Nephron (organoid): ENCODE measurements around the gene PNP.

Source experiments
- H3K27ac Mint-ChIP-seq, 3 experiments: 2 replicates each; pipeline ENCODE4 v1.8.0; 2020; ENCODE audit warnings: mixed read lengths in 3 of 3, mild to moderate bottlenecking in 2 of 3, moderate library complexity in 1 of 3
- H3K27me3 Mint-ChIP-seq: 2 replicates; pipeline ENCODE4 v1.8.0; 2021; ENCODE audit warnings: low read depth, mild to moderate bottlenecking, moderate library complexity, mixed read lengths
- H3K36me3 Mint-ChIP-seq: 2 replicates; pipeline ENCODE4 v1.8.0; 2020; ENCODE audit warnings: low read depth, mixed read lengths
- H3K4me1 Mint-ChIP-seq: 2 replicates; pipeline ENCODE4 v1.8.0; 2020; ENCODE audit warnings: mixed read lengths
- H3K4me3 Mint-ChIP-seq, 3 experiments: 2 replicates each; pipeline ENCODE4 v1.8.0; 2020; ENCODE audit warnings: mild to moderate bottlenecking in 3 of 3, mixed read lengths in 3 of 3, moderate library complexity in 2 of 3
- H3K9me3 Mint-ChIP-seq: 2 replicates; pipeline ENCODE4 v1.8.0; 2020; ENCODE audit warnings: mixed read lengths
- TF ChIP-seq, protein P1 (sequence below), 3 experiments: fragments of 200-600 bp; sonication (generic); IDR thresholded peaks; one replicate each; pipeline ENCODE4 v1.5.0; 2021; ENCODE audit warnings: antibody characterized with exemption in 3 of 3; ENCODE audit not compliant: unreplicated experiment in 3 of 3

PNP gene

DNA sequence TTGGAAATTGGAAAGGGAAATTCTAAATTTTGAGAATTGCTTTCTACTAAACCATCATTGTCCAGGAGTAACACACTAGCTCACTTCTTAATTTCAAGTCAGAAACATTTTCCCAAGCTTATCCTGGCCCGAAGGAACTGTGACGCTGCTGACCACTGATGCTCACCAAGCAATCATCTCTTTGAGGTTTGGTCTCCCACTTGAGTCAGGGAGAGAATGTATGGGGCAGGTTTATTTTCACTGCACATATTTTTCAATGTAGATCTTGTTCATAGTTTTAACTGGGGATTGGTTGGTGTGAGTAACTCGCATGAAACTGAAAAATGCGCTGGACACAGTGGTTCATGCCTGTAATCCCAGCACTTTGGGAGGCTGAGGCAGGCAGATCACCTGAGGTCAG lies 23.3 kb downstream of the PNP start:
- H3K4me3 Mint-ChIP-seq, result no peak overlapping the region
- peaks cover 5% of the 10 kb centered on the region for H3K4me1 Mint-ChIP-seq
- H3K9me3 Mint-ChIP-seq, result no peaks in the 10 kb centered on the region
- H3K27ac Mint-ChIP-seq, result no peak overlapping the region
- peaks cover 4% of the 10 kb centered on the region for H3K27me3 Mint-ChIP-seq
- TF ChIP-seq, protein P1, sequence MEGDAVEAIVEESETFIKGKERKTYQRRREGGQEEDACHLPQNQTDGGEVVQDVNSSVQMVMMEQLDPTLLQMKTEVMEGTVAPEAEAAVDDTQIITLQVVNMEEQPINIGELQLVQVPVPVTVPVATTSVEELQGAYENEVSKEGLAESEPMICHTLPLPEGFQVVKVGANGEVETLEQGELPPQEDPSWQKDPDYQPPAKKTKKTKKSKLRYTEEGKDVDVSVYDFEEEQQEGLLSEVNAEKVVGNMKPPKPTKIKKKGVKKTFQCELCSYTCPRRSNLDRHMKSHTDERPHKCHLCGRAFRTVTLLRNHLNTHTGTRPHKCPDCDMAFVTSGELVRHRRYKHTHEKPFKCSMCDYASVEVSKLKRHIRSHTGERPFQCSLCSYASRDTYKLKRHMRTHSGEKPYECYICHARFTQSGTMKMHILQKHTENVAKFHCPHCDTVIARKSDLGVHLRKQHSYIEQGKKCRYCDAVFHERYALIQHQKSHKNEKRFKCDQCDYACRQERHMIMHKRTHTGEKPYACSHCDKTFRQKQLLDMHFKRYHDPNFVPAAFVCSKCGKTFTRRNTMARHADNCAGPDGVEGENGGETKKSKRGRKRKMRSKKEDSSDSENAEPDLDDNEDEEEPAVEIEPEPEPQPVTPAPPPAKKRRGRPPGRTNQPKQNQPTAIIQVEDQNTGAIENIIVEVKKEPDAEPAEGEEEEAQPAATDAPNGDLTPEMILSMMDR (IDR thresholded peaks at IDR 0.05; ENCODE audit: unreplicated experiment in 3 of 3), result no peak
- no peaks in the 10 kb centered on the region for H3K36me3 Mint-ChIP-seq

DNA sequence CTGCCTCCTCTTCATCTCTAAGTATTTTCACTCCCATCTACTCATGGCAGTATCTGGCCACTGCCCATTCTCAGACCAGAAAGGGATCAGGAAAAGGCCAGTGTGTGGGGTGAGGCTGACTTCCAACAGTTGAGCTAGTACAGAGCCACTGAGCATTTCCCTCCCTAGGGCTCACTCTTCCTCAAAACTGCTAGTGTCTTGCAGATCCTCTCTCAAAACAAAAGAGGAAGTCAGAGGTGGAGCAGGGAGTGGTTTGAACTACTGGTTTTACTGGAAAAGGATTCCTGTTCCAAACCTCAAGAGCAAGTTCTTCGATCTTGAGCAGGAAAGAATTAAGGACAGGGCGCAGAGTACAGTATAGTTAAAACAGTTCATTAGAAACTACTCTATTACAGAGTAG lies 24.4 kb downstream of the PNP start:
- H3K4me1 Mint-ChIP-seq, result peaks cover 5% of the 10 kb centered on the region
- no peak overlapping the region for H3K27ac Mint-ChIP-seq
- H3K36me3 Mint-ChIP-seq, result no peaks in the 10 kb centered on the region
- H3K4me3 Mint-ChIP-seq, result no peak overlapping the region
- peaks cover 4% of the 10 kb centered on the region for H3K27me3 Mint-ChIP-seq
- no peaks in the 10 kb centered on the region for H3K9me3 Mint-ChIP-seq
- TF ChIP-seq, protein P1 (IDR thresholded peaks at IDR 0.05; ENCODE audit: unreplicated experiment in 3 of 3), result no peak

DNA sequence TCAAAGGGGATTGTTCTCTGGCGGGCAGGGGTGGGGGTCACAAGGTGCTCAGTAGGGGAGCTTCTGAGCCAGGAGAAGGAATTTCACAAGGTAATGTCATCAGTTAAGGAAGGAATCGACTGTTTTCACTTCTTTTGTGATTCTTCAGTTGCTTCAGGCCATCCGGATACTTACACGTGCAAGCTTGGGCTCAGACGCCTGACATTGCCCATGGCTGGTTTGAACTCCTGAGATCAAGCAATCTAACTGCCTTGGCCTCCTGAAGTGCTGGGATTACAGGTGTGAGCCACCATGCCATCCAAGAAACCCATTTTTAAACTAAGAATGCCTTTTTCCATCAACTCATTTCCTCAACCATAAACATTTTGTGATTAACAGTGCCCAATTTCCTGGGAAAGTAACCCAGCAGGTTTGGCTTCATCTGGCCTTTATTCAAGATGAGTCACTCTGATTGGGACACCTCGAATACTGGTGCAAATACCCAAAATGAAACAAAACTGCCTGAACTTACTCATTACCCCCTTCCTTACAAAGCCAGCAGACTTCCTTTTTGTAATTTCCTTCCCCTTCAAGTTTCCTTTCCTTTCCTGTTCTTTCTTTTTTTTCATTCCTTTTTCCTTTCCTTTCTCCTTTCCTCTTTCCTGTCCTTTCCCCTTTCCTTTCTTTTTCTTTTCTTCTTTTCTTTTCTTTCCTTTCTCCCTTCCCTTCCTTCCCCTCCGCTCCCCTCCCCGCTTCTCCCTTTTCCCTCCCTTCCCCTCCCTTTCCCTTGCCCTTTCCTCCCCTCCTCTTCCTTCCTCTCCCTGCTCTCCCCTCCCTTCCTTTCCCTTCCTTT lies 25.9 kb downstream of the PNP start:
- no peak overlapping the region for H3K4me3 Mint-ChIP-seq
- H3K9me3 Mint-ChIP-seq, result no peaks in the 10 kb centered on the region
- TF ChIP-seq, protein P1 (IDR thresholded peaks at IDR 0.05; ENCODE audit: unreplicated experiment in 3 of 3), result no peak
- no peak overlapping the region for H3K27ac Mint-ChIP-seq
- H3K27me3 Mint-ChIP-seq, result peaks cover 4% of the 10 kb centered on the region
- no peaks in the 10 kb centered on the region for H3K36me3 Mint-ChIP-seq
- no peaks in the 10 kb centered on the region for H3K4me1 Mint-ChIP-seq

DNA sequence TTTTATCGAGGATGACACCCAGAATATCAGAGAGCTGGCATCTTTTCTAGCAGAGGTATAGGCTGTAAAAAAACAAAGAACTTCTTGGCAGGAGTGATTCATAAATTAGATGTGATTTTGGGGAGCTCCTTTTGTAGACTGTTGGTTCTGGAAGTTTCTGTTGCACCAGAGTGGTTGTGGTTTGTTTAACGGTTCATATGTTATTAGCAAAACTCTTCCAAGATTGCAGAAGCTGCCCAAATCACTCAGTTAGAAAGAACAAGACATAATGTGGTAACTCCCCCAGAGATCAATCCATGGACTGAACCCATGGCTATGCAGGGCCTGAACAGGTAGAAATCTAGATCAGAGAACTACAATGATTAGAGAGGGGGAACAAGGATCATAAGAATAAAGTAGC lies 29.4 kb downstream of the PNP start:
- Mint-ChIP-seq H3K4me3 (no peak overlapping the region), H3K27me3 (peaks cover 4% of the 10 kb centered on the region), H3K4me1 (no peaks in the 10 kb centered on the region), H3K9me3 (peaks cover 3% of the 10 kb centered on the region), H3K27ac (no peak overlapping the region), H3K36me3 (no peaks in the 10 kb centered on the region)
- TF ChIP-seq, protein P1 (IDR thresholded peaks at IDR 0.05; ENCODE audit: unreplicated experiment in 3 of 3), result no peak

DNA sequence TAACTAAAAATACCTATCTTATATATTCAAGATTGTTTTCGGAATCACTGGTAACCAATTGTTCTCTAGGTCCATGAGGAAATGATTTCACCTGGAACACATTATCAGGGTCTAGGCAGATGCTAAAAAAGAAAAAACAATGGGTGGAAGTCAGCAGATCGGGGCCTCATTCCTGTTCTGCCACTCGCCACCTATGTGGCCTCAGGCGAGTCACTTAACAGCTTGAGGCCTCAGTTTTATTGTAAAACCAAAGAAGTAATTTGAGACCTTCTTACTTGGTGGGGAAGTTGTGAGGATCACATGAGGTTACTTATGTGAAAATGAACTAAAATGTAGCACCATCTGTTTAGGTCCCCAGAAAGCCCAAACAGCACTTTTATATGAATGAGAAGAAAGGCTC lies 29.9 kb downstream of the PNP start:
- H3K4me3 Mint-ChIP-seq, result no peak overlapping the region
- TF ChIP-seq, protein P1 (IDR thresholded peaks at IDR 0.05; ENCODE audit: unreplicated experiment in 3 of 3), result no peak
- H3K27me3 Mint-ChIP-seq, result peaks cover 4% of the 10 kb centered on the region

DNA sequence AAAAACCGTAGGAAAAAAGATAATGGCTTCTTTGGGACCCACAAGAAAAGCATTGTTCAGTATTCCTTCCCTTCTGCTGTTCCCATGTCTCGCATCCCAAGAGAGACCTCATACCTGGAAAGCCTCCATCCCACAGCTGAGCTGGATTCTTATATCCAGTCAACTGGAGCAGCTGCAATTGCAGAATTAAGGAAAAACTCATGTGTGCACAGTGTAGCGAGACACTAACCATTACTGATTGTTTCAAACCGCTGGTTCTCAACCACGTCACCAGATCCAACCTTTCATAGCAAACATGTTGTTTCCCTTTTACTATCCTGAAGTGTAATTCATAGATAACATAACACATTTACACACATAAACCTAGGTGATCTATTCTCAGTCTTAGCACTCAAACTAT lies 30.7 kb downstream of the PNP start:
- H3K4me1 Mint-ChIP-seq, result peaks cover 4% of the 10 kb centered on the region
- no peak overlapping the region for H3K27ac Mint-ChIP-seq
- H3K36me3 Mint-ChIP-seq, result peaks cover 4% of the 10 kb centered on the region
- TF ChIP-seq, protein P1 (IDR thresholded peaks at IDR 0.05; ENCODE audit: unreplicated experiment in 3 of 3), result no peak
- no peak overlapping the region for H3K4me3 Mint-ChIP-seq
- peaks cover 6% of the 10 kb centered on the region for H3K9me3 Mint-ChIP-seq
- peaks cover 4% of the 10 kb centered on the region for H3K27me3 Mint-ChIP-seq

More for the DNA sequence above, 29.9 kb downstream of the PNP start:
- Mint-ChIP-seq H3K27ac (peak overlapping the region in 1 of 3 experiments; percentile 4), H3K4me1 (peaks cover 4% of the 10 kb centered on the region), H3K9me3 (peaks cover 6% of the 10 kb centered on the region), H3K36me3 (peaks cover 4% of the 10 kb centered on the region)
